Measurements from ENCODE around the gene PARD3. TPM values are rescaled to one million over a fixed set of nuclear protein-coding genes. Genes with fewer than 3 reads are reported as not detected.

The PARD3 gene
- total and polyA plus RNA-seq, 2 donors (not counting 3 experiments of a cell fraction or from before 2014, with no cell fraction given): 7.3 to 24.1 TPM

- no TSS peak for BruUV-seq (replicated peaks)
- no peaks in the 10 kb centered on the region for H3K4me1 ChIP-seq (ENCODE audit: control insufficient read depth, extremely low read depth, insufficient read depth, low read length)
- ChIA-PET CTCF (no interaction called here), POLR2A (no interaction called here)
- H3K4me3 ChIP-seq (replicated peaks in 1 of 3; ENCODE audit: insufficient read depth in 1 of 3, low read depth in 1 of 3, low read length in 3 of 3): no peak overlapping the region
- H3K9ac ChIP-seq (replicated peaks; ENCODE audit: extremely low read depth, insufficient read depth, low read length): no peak overlapping the region
- no peak overlapping the region for H2AFZ ChIP-seq (ENCODE audit: low read depth, low read length)
- TF ChIP-seq JUN (IDR thresholded peaks at IDR 0.05; ENCODE audit: borderline replicate concordance, insufficient read depth, insufficient read length, low read depth) (no peak), EZH2 (IDR thresholded peaks at IDR 0.05; ENCODE audit: borderline replicate concordance, low read depth, low read length, severe bottlenecking) (no peak), FOS (IDR thresholded peaks at IDR 0.05; ENCODE audit: borderline replicate concordance, insufficient read depth, low read length) (no peak), POLR2A (IDR thresholded peaks at IDR 0.05; ENCODE audit: low read depth, low read length) (no peak), CTCF (IDR thresholded peaks at IDR 0.05; ENCODE audit: extremely low read depth in 1 of 2, insufficient read depth in 1 of 2, low read depth in 1 of 2, low read length in 2 of 2) (no peak), GATA2 (IDR thresholded peaks at IDR 0.05; ENCODE audit: insufficient read depth, insufficient read length, low read depth, low read length) (no peak), MYC (IDR thresholded peaks at IDR 0.05; ENCODE audit: low read depth, low read length) (no peak), POLR2AphosphoS5 (IDR thresholded peaks at IDR 0.05; ENCODE audit: insufficient read depth, low read depth, low read length) (no peak)
- TF ChIP-seq, protein P1, sequence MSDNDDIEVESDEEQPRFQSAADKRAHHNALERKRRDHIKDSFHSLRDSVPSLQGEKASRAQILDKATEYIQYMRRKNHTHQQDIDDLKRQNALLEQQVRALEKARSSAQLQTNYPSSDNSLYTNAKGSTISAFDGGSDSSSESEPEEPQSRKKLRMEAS (IDR thresholded peaks at IDR 0.05; ENCODE audit: insufficient read depth, insufficient read length): no peak
- intact Hi-C loops (cut with micrococcal nuclease): no loop called here
- no peaks in the 10 kb centered on the region for H3K27me3 ChIP-seq (ENCODE audit: control insufficient read depth in 2 of 2, insufficient read depth in 2 of 2, low read length in 2 of 2)
- dilution Hi-C loops (cut with MboI; ENCODE audit: extremely low pct_ligation_motif_present, low sequenced_read_pairs): no loop called here
- DNase-seq (ENCODE audit: low read depth, low spot score): no peak
- H3K79me2 ChIP-seq (ENCODE audit: control insufficient read depth, insufficient read depth, low read length): no peaks in the 10 kb centered on the region
- H3K27ac ChIP-seq (ENCODE audit: insufficient read depth, low read depth, low read length): no peak overlapping the region
- no peak for FAIRE-seq
- H4K20me1 ChIP-seq (replicated peaks; ENCODE audit: control insufficient read depth, extremely low read depth, insufficient read depth, low read length): no peaks in the 10 kb centered on the region
- H3K4me2 ChIP-seq (ENCODE audit: insufficient read depth, low read length): no peak overlapping the region
- no peaks in the 10 kb centered on the region for H3K36me3 ChIP-seq (ENCODE audit: control insufficient read depth in 2 of 2, extremely low read depth in 1 of 2, insufficient read depth in 2 of 2, low read length in 2 of 2)
- no peaks in the 10 kb centered on the region for H3K9me3 ChIP-seq (replicated peaks; ENCODE audit: control insufficient read depth, insufficient read depth, low read length)
- no peaks in the 10 kb centered on the region for H3K9me1 ChIP-seq (replicated peaks; ENCODE audit: control insufficient read depth, extremely low read depth, insufficient read depth, low read length)
Observed at GRCh38 chr10:34462993-34463392, 352.1 kb downstream of the PARD3 start.
